Smooth muscle cell (in vitro differentiated cells): Measurements from ENCODE around the gene UFSP1. TPM values are rescaled to one million over a fixed set of nuclear protein-coding genes. Genes with fewer than 3 reads are reported as not detected.

Experiments used
- DNase-seq: peaks from one replicate; lab custom pipeline; 2025; ENCODE audit not compliant: unreplicated experiment; lab: John Stamatoyannopoulos, UW
- H2AFZ ChIP-seq: fragments of 200-600 bp; sonication (generic); 2 replicates; pipeline ENCODE4 v1.6.0; 2016; ENCODE audit warnings: antibody characterized with exemption, low read depth, mild to moderate bottlenecking
- H3F3A ChIP-seq: fragments of 200-600 bp; sonication (generic); 2 replicates; pipeline ENCODE4 v1.6.0; 2017; ENCODE audit warnings: antibody characterized with exemption, low read depth
- H3K27ac ChIP-seq: fragments of 200-600 bp; sonication (generic); 2 replicates; pipeline ENCODE4 v1.5.1; 2016; ENCODE audit warnings: low read depth, mild to moderate bottlenecking
- H3K27me3 ChIP-seq: fragments of 200-600 bp; sonication (generic); 2 replicates; pipeline ENCODE4 v1.6.1; 2016; ENCODE audit warnings: low read depth, mild to moderate bottlenecking
- H3K36me3 ChIP-seq: fragments of 200-600 bp; sonication (generic); 2 replicates; pipeline ENCODE4 v1.5.1; 2016; ENCODE audit warnings: low read depth
- H3K4me1 ChIP-seq: fragments of 200-600 bp; sonication (generic); 2 replicates; pipeline ENCODE4 v1.5.1; 2016; ENCODE audit warnings: low read depth
- H3K4me2 ChIP-seq: fragments of 200-600 bp; sonication (generic); 2 replicates; pipeline ENCODE4 v1.6.0; 2016; ENCODE audit warnings: mild to moderate bottlenecking
- H3K4me3 ChIP-seq: fragments of 200-600 bp; sonication (generic); 2 replicates; pipeline ENCODE4 v1.5.1; 2016; ENCODE audit warnings: mild to moderate bottlenecking
- H3K79me2 ChIP-seq: fragments of 200-600 bp; sonication (generic); 2 replicates; pipeline ENCODE4 v1.6.0; 2016; ENCODE audit warnings: low read depth, mild to moderate bottlenecking
- H3K9ac ChIP-seq: fragments of 200-600 bp; sonication (generic); 2 replicates; pipeline ENCODE4 v1.6.0; 2016; ENCODE audit warnings: low read depth
- H3K9me3 ChIP-seq: fragments of 200-600 bp; sonication (generic); replicated peaks from 2 replicates; pipeline ENCODE4 v1.5.1; 2016; ENCODE audit warnings: low read depth
- H4K20me1 ChIP-seq: fragments of 200-600 bp; sonication (generic); 2 replicates; pipeline ENCODE4 v1.6.0; 2016; ENCODE audit warnings: low read depth
- WGBS: methylation state at CpG from one replicate; pipeline ENCODE4 v1.1.7; 2016; ENCODE audit warnings: low lambda C conversion rate; 5-methylcytosine and 5-hydroxymethylcytosine counted together
- polyA plus RNA-seq: library from polyadenylated mRNA; unstranded; fragments of >200 nt; fragmentation: Nextera tagmentation; extraction: Ambion mirVana; gene quantifications from 2 replicates; pipeline ENCODE4 v1.2.1, GENCODE V29; 2016
- total RNA-seq: library from RNA; depleted of rRNA; stranded (reverse); fragments of >200 nt; gene quantifications from 2 replicates; pipeline ENCODE4 v1.2.3, GENCODE V29; 2014
- TF ChIP-seq, protein P1 (sequence below): fragments of 200-600 bp; sonication (generic); IDR thresholded peaks from 2 replicates; pipeline ENCODE4 v1.5.1; 2017; ENCODE audit warnings: borderline replicate concordance, mild to moderate bottlenecking, antibody characterized with exemption; ENCODE audit not compliant: insufficient read depth, poor library complexity, severe bottlenecking

The UFSP1 gene
- total and polyA plus RNA-seq, 2 experiments from 2014 or later: 1.2 to 2.6 TPM

DNA sequence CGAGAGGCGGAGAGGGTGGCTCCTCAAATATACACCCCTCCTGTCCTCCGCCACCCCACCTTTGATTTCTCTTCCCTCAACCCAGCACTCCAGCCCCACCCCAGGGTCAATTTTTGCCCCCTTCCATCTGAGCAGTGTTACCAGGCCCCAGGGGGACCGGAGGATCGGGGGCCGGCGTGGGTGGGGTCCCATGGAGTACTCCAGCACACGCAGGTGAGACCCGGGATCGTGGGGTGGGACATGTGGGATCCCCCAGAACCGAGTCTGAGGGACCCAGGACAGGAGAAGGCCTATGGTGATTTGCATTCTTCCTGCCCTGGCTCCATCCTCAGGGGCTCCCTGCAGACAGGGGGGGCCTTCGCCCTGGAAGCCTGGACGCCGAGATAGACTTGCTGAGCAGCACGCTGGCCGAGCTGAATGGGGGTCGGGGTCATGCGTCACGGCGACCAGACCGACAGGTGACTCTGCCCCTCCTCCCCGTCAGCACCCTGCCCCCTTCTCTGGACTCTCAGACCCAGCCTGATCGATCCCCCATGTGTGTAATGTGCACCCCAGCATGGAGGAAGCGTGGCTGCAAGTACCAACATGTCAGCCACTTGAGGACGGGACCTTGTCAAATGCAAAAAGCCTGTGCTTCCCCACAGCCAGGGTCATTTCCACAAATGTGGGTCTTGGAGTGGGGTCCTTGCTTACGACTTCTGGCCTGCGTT is 21.6 kb downstream of the UFSP1 start:
- Histone ChIP-seq H3K9ac (peak overlapping the region; percentile 99), H3K4me2 (peak overlapping the region; percentile 94), H3F3A (peaks cover 6% of the 10 kb centered on the region), H2AFZ (no peak overlapping the region), H3K4me1 (peaks cover 9% of the 10 kb centered on the region), H3K27me3 (no peaks in the 10 kb centered on the region), H3K79me2 (peaks cover 27% of the 10 kb centered on the region), H3K4me3 (peak overlapping the region; percentile 94), H3K36me3 (no peaks in the 10 kb centered on the region), H3K9me3 (no peaks in the 10 kb centered on the region), H3K27ac (peak overlapping the region; percentile 89), H4K20me1 (no peaks in the 10 kb centered on the region)
- no peak for DNase-seq
- 11% methylated on average over 25 of the region's 27 CpGs for WGBS
- TF ChIP-seq, protein P1, sequence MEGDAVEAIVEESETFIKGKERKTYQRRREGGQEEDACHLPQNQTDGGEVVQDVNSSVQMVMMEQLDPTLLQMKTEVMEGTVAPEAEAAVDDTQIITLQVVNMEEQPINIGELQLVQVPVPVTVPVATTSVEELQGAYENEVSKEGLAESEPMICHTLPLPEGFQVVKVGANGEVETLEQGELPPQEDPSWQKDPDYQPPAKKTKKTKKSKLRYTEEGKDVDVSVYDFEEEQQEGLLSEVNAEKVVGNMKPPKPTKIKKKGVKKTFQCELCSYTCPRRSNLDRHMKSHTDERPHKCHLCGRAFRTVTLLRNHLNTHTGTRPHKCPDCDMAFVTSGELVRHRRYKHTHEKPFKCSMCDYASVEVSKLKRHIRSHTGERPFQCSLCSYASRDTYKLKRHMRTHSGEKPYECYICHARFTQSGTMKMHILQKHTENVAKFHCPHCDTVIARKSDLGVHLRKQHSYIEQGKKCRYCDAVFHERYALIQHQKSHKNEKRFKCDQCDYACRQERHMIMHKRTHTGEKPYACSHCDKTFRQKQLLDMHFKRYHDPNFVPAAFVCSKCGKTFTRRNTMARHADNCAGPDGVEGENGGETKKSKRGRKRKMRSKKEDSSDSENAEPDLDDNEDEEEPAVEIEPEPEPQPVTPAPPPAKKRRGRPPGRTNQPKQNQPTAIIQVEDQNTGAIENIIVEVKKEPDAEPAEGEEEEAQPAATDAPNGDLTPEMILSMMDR: no peak

DNA sequence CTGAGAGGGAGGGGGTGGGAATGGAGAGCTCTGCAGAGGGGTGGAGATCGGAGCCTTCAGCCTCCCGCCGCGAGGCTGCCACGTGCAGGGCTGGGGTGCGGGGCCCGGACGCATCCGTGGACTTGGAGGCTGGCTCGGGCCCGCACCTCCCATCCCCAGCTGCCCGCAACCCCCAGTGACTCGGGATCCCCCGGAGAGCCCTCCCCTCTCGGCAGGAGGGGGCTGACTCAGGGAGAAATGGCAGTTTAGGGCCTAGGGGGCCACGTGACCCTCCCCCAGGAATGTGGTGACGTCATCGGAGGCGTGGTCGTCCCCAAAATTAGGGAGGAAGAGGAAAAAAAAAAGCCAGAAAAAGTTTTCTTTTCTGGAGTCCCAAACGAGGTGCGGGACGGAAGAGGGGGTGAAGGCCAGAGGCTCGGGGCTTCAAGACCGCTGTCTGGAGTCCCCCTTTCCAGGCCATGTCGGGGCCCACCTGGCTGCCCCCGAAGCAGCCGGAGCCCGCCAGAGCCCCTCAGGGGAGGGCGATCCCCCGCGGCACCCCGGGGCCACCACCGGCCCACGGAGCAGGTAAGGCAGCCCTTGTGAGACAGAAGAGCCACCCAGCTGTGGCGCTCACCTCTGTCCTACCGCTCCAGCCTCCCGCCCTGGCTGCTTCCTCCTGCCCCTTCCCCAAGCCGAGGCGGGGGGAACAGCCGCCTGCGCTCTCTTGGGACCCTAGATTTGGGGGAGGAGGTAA is 22.3 kb downstream of the UFSP1 start, which contains the start of gene TRIP6:
TSS of gene TRIP6 (plus strand) at position 348 of the 736 bp plus-strand sequence. CDS start at position 459, 111 bp downstream.
- H4K20me1 ChIP-seq: no peaks in the 10 kb centered on the region
- H2AFZ ChIP-seq: peak within 1 kb of the TSS; percentile 34
- peaks cover 27% of the 10 kb centered on the region for H3K79me2 ChIP-seq
- DNase-seq: peak; percentile 76
- peak within 1 kb of the TSS; percentile 94 for H3K4me2 ChIP-seq
- no peaks in the 10 kb centered on the region for H3K36me3 ChIP-seq
- TF ChIP-seq, protein P1: no peak
- H3K4me1 ChIP-seq: peaks cover 9% of the 10 kb centered on the region
- no peaks in the 10 kb centered on the region for H3K9me3 ChIP-seq
- H3K27me3 ChIP-seq: no peaks in the 10 kb centered on the region
- under 1% methylated on average over 36 of the region's 42 CpGs for WGBS
- H3F3A ChIP-seq: peaks cover 6% of the 10 kb centered on the region
- H3K27ac ChIP-seq: peak within 1 kb of the TSS; percentile 89
- H3K9ac ChIP-seq: peak within 1 kb of the TSS; percentile 99
- H3K4me3 ChIP-seq: peak within 1 kb of the TSS; percentile 94

DNA sequence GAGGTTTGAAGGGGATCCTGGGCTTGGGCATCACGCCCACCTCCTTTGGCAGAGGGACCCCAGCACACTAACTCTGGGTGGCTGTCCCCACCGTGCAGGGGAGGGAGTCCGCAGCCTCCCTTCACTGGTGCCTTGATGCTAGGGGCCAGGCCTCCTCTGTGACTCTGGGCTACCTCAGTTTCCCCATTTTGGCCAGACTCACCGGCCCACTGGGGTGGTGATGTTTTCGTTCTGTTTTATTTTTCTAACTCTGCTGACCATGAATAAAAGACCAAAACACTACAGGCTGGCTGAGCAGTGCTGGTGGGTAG is 22.8 kb downstream of the UFSP1 start:
- Histone ChIP-seq H3K27ac (peak overlapping the region; percentile 89), H3K4me3 (peak overlapping the region; percentile 94), H3K36me3 (no peaks in the 10 kb centered on the region), H3K9ac (peak overlapping the region; percentile 99), H2AFZ (peak overlapping the region; percentile 34), H3K79me2 (peaks cover 27% of the 10 kb centered on the region), H3K4me2 (peak overlapping the region; percentile 94), H3F3A (peaks cover 6% of the 10 kb centered on the region), H3K27me3 (no peaks in the 10 kb centered on the region), H4K20me1 (no peaks in the 10 kb centered on the region), H3K9me3 (no peaks in the 10 kb centered on the region), H3K4me1 (peaks cover 9% of the 10 kb centered on the region)
- no peak for DNase-seq
- WGBS: 58% methylated on average over 5 of the region's 5 CpGs
- TF ChIP-seq, protein P1: no peak
